Activated CD8-positive, alpha-beta T cell treated with anti-CD3 and anti-CD28 coated beads for 36 hours (primary cell): ENCODE results near the gene TTC28. TPM values are rescaled to one million over a fixed set of nuclear protein-coding genes. Genes with fewer than 3 reads are reported as not detected.

ENCODE experiments used
- ATAC-seq: fragments of 200-7000 bp; cut with Tn5 transposase; one replicate; pipeline ENCODE4 v1.10.0; 2021; ENCODE audit warnings: mild to moderate bottlenecking, moderate library complexity
- CTCF ChIA-PET: fragments of 350-600 bp; sonication (Branson Sonifier 250); formaldehyde crosslinking; loops from one replicate; lab custom pipeline; 2021; ENCODE audit warnings: antibody characterized with exemption; lab: Charles Lee
- POLR2A ChIA-PET: fragments of 350-600 bp; sonication (Branson Sonifier 250); formaldehyde crosslinking; loops from one replicate; lab custom pipeline; 2021; ENCODE audit warnings: antibody characterized with exemption; lab: Charles Lee
- DNase-seq: peaks from one replicate; pipeline ENCODE4 v3.0.0-alpha.2; 2020
- H3K27ac Mint-ChIP-seq: one replicate; pipeline ENCODE4 v1.8.0; 2021; ENCODE audit warnings: mild to moderate bottlenecking, mixed read lengths
- H3K27me3 Mint-ChIP-seq: one replicate; pipeline ENCODE4 v1.8.0; 2021; ENCODE audit warnings: mixed read lengths
- H3K36me3 Mint-ChIP-seq: one replicate; pipeline ENCODE4 v1.8.0; 2021; ENCODE audit warnings: low read depth, mixed read lengths
- H3K4me1 Mint-ChIP-seq: one replicate; pipeline ENCODE4 v1.8.0; 2021; ENCODE audit warnings: low read depth, mixed read lengths
- H3K4me3 Mint-ChIP-seq: one replicate; pipeline ENCODE4 v1.8.0; 2021; ENCODE audit warnings: mild to moderate bottlenecking, moderate library complexity, mixed read lengths
- H3K9me3 Mint-ChIP-seq: one replicate; pipeline ENCODE4 v1.8.0; 2021; ENCODE audit warnings: mixed read lengths
- CTCF ChIP-seq: fragments of 200-600 bp; IDR thresholded peaks from one replicate; pipeline ENCODE4 v1.8.0; 2022; ENCODE audit warnings: antibody characterized with exemption, mild to moderate bottlenecking
- intact Hi-C: fragments of 100-400 bp; cut with micrococcal nuclease; formaldehyde crosslinking; loops from one replicate; pipeline ENCODE4 v1.10.0; 2022
- total RNA-seq, 2 experiments: library from RNA; stranded (reverse); gene quantifications; one replicate each; pipeline ENCODE4 v1.2.3, GENCODE V29; 2021

The TTC28 gene
- total RNA-seq, 2 experiments from 2014 or later: 0.58 to 1.9 TPM

- no peak for ATAC-seq
- H3K9me3 Mint-ChIP-seq: no peaks in the 10 kb centered on the region
- no peaks in the 10 kb centered on the region for H3K4me1 Mint-ChIP-seq
- H3K27me3 Mint-ChIP-seq: peaks cover 5% of the 10 kb centered on the region
- ChIA-PET CTCF (no interaction called here), POLR2A (no interaction called here)
- DNase-seq: no peak
- no peak overlapping the region for H3K27ac Mint-ChIP-seq
- no peak overlapping the region for H3K4me3 Mint-ChIP-seq
- no peaks in the 10 kb centered on the region for H3K36me3 Mint-ChIP-seq
- no peak for TF ChIP-seq CTCF
- intact Hi-C loops: no loop called here
Observed at GRCh38 chr22:28417431-28417830, 262.2 kb downstream of the TTC28 start.

- H3K27ac Mint-ChIP-seq: no peak overlapping the region
- DNase-seq: no peak
Observed at GRCh38 chr22:28414913-28415312, 264.7 kb downstream of the TTC28 start.

GRCh38 chr22:28413612-28414399 is 265.8 kb downstream of the TTC28 start:
- Mint-ChIP-seq H3K27ac (no peak overlapping the region), H3K27me3 (peaks cover 5% of the 10 kb centered on the region), H3K36me3 (no peaks in the 10 kb centered on the region), H3K4me3 (no peak overlapping the region), H3K9me3 (no peaks in the 10 kb centered on the region), H3K4me1 (no peaks in the 10 kb centered on the region)
- no peak for TF ChIP-seq CTCF
- no peak for ATAC-seq
- CTCF ChIA-PET: no interaction called here
- intact Hi-C loops: no loop called here
- DNase-seq: no peak
- POLR2A ChIA-PET: no interaction called here

More at GRCh38 chr22:28414913-28415312, 264.7 kb downstream of the TTC28 start:
- ChIA-PET POLR2A (no interaction called here), CTCF (no interaction called here)
- Mint-ChIP-seq H3K36me3 (no peaks in the 10 kb centered on the region), H3K4me3 (no peak overlapping the region), H3K27me3 (peaks cover 6% of the 10 kb centered on the region), H3K9me3 (no peaks in the 10 kb centered on the region), H3K4me1 (no peaks in the 10 kb centered on the region)
- no peak for TF ChIP-seq CTCF
- no peak for ATAC-seq
- intact Hi-C loops: no loop called here

GRCh38 chr22:28412109-28412508 is 267.5 kb downstream of the TTC28 start:
- TF ChIP-seq CTCF: no peak
- ATAC-seq (no peak), DNase-seq (no peak)
- H3K27ac Mint-ChIP-seq: no peak overlapping the region
- ChIA-PET POLR2A (no interaction called here), CTCF (no interaction called here)
- H3K4me1 Mint-ChIP-seq: no peaks in the 10 kb centered on the region
- no peak overlapping the region for H3K4me3 Mint-ChIP-seq
- H3K36me3 Mint-ChIP-seq: no peaks in the 10 kb centered on the region
- no peaks in the 10 kb centered on the region for H3K9me3 Mint-ChIP-seq
- H3K27me3 Mint-ChIP-seq: peaks cover 5% of the 10 kb centered on the region
- intact Hi-C loops: no loop called here

GRCh38 chr22:28411125-28411524 is 268.5 kb downstream of the TTC28 start:
- Mint-ChIP-seq H3K4me1 (no peaks in the 10 kb centered on the region), H3K36me3 (no peaks in the 10 kb centered on the region), H3K27me3 (peaks cover 3% of the 10 kb centered on the region), H3K4me3 (no peak overlapping the region), H3K27ac (no peak overlapping the region), H3K9me3 (no peaks in the 10 kb centered on the region)
- intact Hi-C loops: no loop called here
- POLR2A ChIA-PET: no interaction called here
- CTCF ChIA-PET: no interaction called here
- DNase-seq: no peak
- ATAC-seq: no peak
- TF ChIP-seq CTCF: no peak
